ENCODE results near the gene SEBOX.

Gene SEBOX

DNA sequence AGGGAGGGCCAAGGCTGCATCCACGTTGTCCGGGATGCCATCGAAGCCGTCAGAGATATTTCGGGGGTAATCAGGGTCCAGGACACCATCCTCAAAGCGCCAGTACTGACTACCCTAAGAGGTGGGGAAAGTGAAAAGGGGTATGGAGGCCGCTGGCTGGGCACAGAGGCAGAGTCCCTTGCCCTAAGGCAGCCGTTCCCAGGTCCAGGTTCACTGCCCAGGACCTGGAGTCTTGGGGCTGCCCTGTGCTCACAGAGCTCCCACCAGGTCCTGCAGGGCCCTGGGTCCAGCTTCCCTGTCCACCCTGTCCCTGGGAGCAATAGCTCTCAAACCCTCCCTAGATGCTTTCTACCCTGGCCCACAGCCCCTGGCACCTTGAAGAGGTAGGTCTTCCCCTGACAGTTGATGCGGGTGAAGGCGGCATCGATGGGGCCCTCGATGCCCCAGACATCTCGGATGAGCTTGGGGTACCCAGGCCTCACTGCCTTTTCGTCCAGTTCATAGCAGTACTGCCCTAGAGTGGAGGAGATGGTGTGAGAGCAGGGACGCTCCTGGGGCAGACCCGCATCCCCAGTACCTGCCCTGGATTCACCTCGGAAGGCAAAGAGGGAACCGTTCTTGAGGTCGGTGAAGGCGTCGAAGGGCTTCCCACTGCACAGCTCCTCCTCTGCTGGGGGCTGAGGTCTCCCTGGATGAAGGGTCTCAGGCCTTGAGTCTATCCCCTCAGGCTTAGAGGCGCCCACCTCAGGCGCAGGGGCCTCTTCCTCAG is 4.1 kb upstream of the SEBOX start:
- DNase-seq (ENCODE audit: low read depth, low spot score): no peak

- DNase-seq (ENCODE audit: low read depth, low spot score): no peak
Measured at GRCh38 chr17:28368306-28368831, 3.4 kb upstream of the SEBOX start.

- DNase-seq (ENCODE audit: low read depth, low spot score): no peak
Measured at GRCh38 chr17:28367641-28368305, 2.8 kb upstream of the SEBOX start.

- no peak for DNase-seq (ENCODE audit: low read depth, low spot score)
Measured at GRCh38 chr17:28366605-28367004, 1.6 kb upstream of the SEBOX start.

DNA sequence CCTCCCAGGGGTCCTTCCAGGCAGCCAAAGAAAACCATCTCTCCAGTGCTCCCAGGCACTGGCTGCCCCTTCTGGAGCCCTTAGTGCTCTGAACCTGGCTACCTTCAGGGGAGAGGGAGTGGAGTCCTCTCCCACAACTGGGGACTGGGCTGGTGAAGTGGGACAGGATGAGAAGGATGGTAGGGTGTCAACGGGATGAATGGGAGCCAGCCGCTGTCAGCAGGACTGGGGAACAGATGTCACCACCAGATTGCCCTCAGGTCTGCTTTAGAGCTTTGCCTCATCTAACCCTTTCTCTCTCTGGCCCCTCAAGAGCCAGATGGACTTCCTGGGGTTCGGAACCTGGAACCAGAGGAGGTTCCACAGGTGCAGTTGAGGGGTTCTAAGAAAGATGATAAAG is 488 bp upstream of the SEBOX start:
- no peak for DNase-seq (ENCODE audit: low read depth, low spot score)

- no peak for DNase-seq (ENCODE audit: low read depth, low spot score)
Measured at GRCh38 chr17:28363776-28364650, 986 bp downstream of the SEBOX start.

DNA sequence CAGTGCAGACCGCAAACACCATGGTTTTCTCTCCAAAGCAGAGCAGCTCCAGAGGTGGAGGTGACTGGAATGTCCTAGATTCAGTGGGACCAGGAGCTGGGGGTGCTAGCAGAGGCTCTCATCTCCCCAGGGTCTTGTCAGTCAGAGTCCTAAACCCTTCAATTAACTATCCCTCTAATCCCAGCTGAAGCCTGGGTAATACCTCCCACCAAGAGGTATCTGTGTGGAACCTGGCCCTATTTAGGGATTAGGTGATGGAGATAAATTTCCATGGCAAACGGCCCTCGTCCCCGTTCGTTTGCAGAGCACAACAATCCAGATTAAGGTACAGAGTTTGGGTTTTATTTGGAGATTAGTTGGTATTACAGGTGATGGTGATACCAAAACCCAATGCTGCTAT is 1.8 kb downstream of the SEBOX start:
- no peak for DNase-seq (ENCODE audit: low read depth, low spot score)

GRCh38 chr17:28357901-28358197 is 7.2 kb downstream of the SEBOX start:
- DNase-seq (ENCODE audit: low read depth, low spot score): no peak

DNA sequence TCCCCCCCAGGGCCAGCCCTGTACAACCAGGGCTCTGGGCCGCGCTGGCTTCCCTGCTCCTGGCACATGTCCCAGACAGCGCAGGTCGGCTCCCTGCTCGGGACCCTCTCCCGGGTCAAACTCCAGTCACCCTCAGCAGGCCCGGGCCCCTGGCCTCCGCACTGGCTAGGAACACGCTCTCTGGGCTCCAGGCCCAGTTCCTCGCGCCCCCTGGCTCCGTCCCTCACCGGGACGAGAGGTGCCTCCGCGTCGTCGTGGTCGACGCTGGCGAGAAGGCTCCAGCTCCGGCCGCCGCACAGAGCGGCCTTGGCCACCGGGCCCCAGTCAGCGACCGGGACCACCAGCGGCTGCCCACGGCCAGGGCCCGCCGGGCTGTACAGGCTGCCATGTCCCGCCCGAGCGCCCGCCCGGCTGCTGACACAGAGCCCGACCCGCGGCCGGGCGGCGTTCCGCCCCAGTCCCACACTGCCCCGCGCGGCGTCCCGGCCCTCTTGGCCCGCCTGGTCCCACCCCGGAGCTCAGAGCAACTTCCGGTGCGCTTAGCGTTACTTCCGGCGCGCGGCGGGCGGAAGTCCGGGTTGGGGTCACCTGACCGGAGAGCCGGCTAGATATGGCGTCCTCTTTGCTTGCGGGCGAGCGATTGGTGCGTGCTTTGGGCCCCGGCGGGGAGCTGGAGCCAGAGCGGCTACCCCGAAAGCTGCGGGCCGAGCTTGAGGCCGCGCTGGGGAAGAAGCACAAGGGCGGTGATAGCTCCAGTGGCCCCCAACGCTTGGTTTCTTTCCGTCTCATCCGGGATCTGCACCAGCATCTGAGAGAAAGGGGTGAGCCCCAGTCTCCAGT is 7.7 kb downstream of the SEBOX start, which contains the start of gene POLDIP2:
Gene POLDIP2 (minus strand): TSS at position 467 of the 840 bp plus-strand sequence. CDS start 79 bp downstream, at position 388.
- peak; percentile 95 for DNase-seq (ENCODE audit: low read depth, low spot score)

DNA sequence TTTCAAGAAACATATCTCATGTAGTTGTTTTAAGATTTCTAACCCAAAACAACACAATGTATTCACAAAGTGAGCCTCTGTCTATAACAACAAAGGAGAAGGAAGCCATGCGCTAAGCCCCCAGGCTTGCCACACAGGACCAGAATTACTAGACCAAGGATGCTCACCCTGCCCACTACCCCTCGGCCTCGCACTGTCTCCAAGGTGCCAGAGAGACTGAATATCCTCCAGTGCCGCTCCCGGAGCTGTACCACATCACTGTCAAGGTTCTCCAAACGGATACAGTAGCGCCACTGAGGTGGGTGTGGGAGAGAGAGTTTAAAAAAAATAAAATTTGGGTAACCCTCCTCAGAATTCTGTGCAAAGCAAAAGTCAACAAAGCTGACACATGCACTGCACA is 14.7 kb downstream of the SEBOX start:
- no peak for DNase-seq (ENCODE audit: low read depth, low spot score)

DNA sequence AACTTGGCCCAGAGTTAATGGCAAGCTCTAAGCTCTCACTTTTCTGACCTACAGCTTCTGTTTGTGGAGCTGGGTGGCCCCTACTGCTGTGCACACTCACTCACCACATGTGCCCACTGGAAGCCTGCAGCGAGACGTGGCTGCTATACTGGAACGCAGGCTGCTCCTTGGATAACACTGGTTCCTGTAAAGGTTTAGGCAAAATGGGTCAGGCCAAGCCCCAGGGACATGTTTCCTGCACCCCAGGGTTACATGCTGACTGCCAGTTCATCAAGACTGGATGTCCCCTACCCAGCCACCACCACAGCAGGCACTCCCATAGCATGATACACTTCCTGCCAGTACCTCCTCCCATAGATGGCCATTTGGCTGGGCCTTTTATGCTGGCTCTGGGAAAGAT is 16.0 kb downstream of the SEBOX start:
- DNase-seq (ENCODE audit: low read depth, low spot score): no peak

GRCh38 chr17:28347261-28347891 is 17.6 kb downstream of the SEBOX start:
- DNase-seq (ENCODE audit: low read depth, low spot score): no peak

DNA sequence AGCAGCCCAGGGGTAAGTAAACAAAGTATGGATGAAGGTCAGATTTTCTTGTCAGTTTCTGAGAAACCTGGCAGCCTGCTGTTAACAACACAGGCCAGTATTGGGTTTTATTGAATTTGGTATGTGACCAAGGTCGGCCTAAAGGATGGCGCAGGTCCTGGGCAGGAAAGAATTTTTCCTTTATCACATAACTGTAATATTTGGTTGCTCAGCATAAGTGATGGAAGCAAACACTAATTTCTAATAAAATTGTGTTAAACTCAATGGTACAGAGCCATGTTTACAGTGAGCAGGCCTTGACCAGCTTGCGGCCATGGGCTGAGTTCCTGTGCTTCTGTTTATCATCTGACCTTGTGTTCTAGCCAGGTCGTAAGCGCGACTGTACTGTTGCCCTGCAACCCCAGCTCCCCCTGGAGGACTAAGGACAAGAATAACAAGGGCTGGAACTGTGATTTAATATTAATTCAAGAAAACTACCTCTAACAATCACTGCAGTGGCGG is 18.2 kb downstream of the SEBOX start:
- peak; percentile 22 for DNase-seq (ENCODE audit: low read depth, low spot score)

GRCh38 chr17:28346199-28346580 is 18.8 kb downstream of the SEBOX start:
- DNase-seq (ENCODE audit: low read depth, low spot score): no peak

GRCh38 chr17:28345419-28346198 is 19.4 kb downstream of the SEBOX start:
- no peak for DNase-seq (ENCODE audit: low read depth, low spot score)

GRCh38 chr17:28344435-28344901 is 20.5 kb downstream of the SEBOX start:
- no peak for DNase-seq (ENCODE audit: low read depth, low spot score)

DNA sequence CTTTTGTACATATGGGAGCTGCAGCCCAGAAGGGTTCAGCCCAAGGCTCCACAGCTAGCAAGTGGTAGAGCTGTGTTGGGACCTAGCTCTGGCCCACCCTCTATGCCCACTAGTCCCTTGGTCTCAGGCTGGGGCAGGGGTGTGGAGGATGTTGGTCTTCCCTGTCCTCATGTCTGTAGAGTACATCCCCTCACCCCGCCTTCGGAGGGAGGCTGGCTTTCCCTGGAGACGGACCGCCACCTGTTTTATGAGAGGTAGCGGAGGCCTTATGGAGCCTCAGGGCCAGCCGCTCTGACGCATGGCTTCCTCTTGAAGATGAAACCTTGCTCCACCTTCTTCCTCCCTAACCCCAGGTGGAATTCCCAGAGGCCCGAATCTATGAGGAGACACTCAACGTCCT is 21.0 kb downstream of the SEBOX start:
- no peak for DNase-seq (ENCODE audit: low read depth, low spot score)

DNA sequence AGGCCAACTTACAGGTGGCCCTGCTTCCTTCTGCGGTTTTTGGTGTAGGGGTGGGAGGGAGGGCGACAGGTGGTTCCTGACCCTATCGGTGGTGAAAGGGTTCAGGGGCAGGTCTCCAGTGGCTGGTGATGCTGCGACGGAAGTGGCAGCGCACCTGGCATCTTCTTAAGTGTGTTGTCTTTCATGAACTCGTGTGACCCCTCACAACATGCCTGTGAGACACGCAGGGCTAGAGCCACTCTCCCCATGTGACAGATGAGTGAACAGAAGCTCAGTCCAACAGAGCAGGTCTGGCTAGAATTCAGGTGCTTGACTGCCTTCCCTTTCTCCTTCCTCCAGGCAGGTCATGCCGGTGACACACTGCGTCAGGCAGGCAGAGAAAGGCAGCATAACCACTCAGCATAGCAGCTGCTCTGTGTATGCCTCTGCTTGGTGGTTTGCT is 21.5 kb downstream of the SEBOX start:
- DNase-seq (ENCODE audit: low read depth, low spot score): no peak

DNA sequence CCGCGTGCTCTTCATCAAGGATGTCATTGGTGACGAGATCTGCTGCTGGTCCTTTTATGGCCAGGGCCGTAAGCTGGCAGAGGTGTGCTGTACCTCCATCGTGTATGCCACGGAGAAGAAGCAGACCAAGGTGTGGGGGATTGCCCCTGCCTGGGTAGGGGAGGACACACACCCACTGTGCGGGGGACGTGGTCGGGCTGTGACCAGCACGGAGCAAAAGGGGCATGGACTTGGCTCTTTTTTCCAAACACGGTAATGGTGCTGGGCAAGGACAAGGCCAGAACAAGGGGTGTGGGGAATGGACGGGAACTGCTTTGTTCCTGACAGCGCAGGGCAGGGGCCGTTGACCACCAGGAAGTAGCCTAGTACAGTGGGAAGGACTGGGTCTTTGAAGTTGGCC is 22.7 kb downstream of the SEBOX start:
- DNase-seq (ENCODE audit: low read depth, low spot score): no peak

DNA sequence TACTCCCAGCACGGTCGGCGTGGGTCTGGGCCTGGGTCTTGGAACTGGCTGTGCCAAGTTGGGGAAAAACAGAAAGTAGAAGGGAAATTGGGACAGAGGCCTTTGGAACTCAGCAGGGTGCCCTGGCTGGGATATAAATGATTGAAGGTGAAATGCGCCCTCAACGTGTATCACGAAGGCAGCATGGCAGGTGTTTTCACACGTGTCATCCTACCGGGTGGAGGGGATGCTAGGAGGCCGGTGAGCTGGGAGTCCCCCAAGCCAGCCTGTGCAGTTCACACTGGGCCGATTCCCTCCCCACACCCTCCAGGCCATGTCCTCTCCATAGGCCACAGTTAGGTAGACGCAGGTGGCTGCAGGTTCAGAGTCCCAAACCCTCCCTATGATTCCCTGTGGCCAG is 23.5 kb downstream of the SEBOX start:
- DNase-seq (ENCODE audit: low read depth, low spot score): no peak
